Subcutaneous abdominal adipose tissue (tissue), 5 donors: Measurements from ENCODE around the gene RGL3.

Source experiments
- H3K27ac ChIP-seq: one replicate; pipeline ENCODE4 v1.7.0; 2013; ENCODE audit warnings: low read depth, mild to moderate bottlenecking, inconsistent platforms, low read length, moderate library complexity
- H3K27me3 ChIP-seq, 5 donors: one replicate each; pipeline ENCODE4 v1.7.0; 2013; ENCODE audit warnings: low read length in 5 of 5, inconsistent platforms in 1 of 5; ENCODE audit not compliant: control insufficient read depth in 5 of 5, insufficient read depth in 4 of 5
- H3K36me3 ChIP-seq, 5 donors: one replicate each; pipeline ENCODE4 v1.7.0; 2013; ENCODE audit warnings: low read length in 5 of 5; ENCODE audit not compliant: control insufficient read depth in 5 of 5, insufficient read depth in 5 of 5
- H3K4me1 ChIP-seq, 5 donors: one replicate each; pipeline ENCODE4 v1.7.0; 2013; ENCODE audit warnings: low read length in 5 of 5, mild to moderate bottlenecking in 3 of 5, moderate library complexity in 1 of 5; ENCODE audit not compliant: control insufficient read depth in 5 of 5, insufficient read depth in 5 of 5
- H3K4me3 ChIP-seq, 5 donors: one replicate each; pipeline ENCODE4 v1.7.0; 2013; ENCODE audit warnings: low read length in 5 of 5, low read depth in 1 of 5
- H3K9ac ChIP-seq, 5 donors: one replicate each; pipeline ENCODE4 v1.7.0; 2013; ENCODE audit warnings: low read length in 5 of 5, mild to moderate bottlenecking in 4 of 5, moderate library complexity in 3 of 5
- H3K9me3 ChIP-seq, 5 donors: one replicate each; pipeline ENCODE4 v1.7.0; 2013; ENCODE audit warnings: low read length in 5 of 5; ENCODE audit not compliant: control insufficient read depth in 5 of 5
- donor health status: healthy.
- donor health status: healthy.
- donor health status: healthy.
- donor health status: healthy.
- donor health status: healthy.

RGL3 gene

DNA sequence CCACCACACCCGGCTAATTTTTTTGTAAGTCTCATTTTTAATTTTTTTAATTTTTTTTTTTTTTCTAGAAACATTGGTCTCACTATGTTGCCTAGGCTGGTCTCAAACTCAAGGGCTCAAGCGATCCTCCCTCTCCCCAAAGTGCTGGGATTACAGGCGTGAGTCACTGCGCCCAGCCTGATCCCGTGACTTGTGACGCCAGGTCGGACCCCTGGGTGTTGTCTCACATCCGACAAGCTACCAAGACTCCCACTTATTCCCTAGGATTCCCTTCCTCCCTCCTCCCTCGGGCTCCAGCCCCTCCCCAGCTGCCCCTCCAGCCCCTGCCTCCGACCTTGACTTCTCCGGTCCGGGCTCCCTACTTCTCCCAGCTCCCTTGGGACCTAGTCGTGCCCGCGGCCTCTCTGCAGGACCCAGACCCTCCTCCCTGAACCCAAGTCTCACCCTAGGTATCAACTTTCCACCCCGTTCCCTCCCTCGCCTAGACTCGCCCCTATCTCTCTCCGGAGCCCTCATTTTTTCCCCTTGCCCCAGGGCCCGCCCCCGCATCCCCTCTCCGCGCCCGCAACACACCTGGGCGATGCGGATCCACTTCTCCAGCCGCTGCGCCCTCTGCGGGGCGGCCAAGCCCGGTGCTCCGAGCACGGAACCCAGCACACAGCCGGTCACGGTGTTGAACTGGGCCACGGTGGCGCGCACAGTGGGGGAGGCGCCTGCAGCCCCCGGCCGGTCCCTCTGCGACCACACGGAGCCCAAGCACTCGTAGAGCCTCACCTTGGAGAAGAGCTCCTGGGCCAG is 13.1 kb downstream of the RGL3 start:
- peaks cover 0 to 8% (median 3%) of the 10 kb centered on the region in 5 donors for H3K27me3 ChIP-seq
- H3K27ac ChIP-seq: no peak overlapping the region
- H3K9me3 ChIP-seq: no peaks in the 10 kb centered on the region
- no peak overlapping the region for H3K4me3 ChIP-seq
- H3K36me3 ChIP-seq: peaks cover 0 to 13% (median 0%) of the 10 kb centered on the region in 5 donors
- peaks cover 0 to 2% (median 0%) of the 10 kb centered on the region in 5 donors for H3K4me1 ChIP-seq
- no peak overlapping the region for H3K9ac ChIP-seq

DNA sequence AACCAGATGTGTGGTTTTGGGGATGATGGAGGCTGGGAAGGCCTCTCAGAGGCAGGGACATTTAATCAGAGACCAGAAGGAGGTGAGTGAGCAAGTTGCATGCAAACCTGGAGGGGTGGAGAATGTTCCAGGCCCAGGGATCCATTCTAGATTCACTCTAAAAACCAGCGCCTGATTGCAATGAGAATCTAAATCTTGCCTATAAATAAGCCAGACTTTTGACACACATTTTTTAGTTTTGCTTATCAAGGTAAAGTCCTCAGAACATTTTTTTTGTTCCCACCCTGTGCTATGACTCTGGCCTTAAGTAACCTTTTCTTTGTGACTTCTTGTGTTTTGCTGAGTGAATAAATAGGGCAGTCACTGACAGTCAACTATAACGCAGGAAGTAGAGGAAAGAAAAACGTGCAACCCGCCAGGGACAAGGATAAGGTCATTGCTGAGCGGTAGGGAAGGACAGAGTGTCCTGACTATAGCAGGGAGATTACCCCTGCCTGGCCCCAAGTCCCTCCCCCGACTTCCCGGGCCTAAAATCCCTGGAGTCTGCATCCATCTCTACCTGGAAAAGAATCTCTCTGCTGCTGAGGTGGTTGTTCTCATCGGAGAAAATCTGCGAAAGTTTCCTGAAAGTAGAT is 14.4 kb downstream of the RGL3 start:
- Histone ChIP-seq H3K4me3 (no peak overlapping the region), H3K9ac (no peak overlapping the region), H3K9me3 (no peaks in the 10 kb centered on the region), H3K4me1 (peaks cover 0 to 2% (median 0%) of the 10 kb centered on the region in 5 donors), H3K36me3 (peaks cover 0 to 18% (median 2%) of the 10 kb centered on the region in 5 donors), H3K27me3 (peaks cover 0 to 8% (median 3%) of the 10 kb centered on the region in 5 donors), H3K27ac (no peak overlapping the region)

DNA sequence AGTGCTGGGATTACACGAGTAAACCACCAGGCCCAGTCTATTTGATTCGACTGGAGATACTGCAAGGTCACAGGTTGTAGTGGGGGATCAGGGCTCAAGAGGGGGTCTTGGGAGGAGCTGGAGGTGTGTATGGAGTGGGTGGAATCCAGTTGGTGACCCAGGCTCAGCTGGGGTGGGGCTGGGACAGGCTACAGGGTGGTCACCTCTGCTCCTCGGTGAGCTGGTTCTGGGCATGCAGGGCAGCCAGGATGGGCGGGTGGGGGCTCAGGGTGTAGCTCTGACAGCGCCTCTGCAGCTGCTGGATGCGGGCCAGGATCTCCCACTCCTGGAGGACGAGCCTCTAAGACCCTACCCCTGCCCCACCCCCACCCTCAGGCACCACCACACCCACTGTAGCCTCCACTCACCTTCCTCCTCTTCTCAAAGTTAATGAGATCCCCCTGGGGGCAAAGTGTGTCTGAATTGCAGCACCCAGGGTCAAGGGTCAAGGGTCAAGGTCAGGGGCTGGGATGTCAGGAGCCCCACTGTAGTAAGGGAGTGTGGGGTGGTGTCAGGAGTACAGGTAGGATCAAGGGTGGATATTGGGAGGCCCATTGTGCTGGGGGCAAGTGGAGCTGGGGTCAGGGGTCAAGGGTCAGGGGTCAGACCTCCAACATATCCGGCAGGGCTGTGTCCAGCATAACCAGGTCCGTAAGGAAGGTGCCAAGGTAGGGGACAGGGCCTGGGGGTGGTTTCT is 17.1 kb downstream of the RGL3 start:
- Histone ChIP-seq H3K36me3 (peaks cover 0 to 25% (median 3%) of the 10 kb centered on the region in 5 donors), H3K27me3 (peaks cover 0 to 8% (median 3%) of the 10 kb centered on the region in 5 donors), H3K9me3 (no peaks in the 10 kb centered on the region), H3K9ac (no peak overlapping the region), H3K27ac (no peak overlapping the region), H3K4me3 (no peak overlapping the region), H3K4me1 (peaks cover 0 to 2% (median 0%) of the 10 kb centered on the region in 5 donors)

DNA sequence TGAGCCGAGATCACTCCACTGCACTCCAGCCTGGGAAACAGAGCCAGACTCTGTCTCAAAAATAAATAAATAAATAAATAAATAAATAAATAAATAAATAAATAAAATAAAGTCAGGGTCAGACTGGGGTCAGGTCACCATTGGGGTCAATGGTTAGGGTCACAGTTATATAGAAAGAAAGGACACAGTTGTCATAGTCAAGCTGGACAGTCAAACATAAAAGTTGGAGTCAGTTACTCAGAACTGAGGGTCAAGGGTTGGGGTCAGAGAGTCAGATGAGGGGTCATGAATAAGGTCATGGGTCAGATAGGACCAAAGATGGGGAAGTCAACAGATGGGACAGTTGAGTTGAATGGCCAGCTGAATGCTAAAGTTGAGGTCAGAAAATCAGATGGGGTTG is 18.3 kb downstream of the RGL3 start:
- Histone ChIP-seq H3K27me3 (no peaks in the 10 kb centered on the region), H3K9me3 (no peaks in the 10 kb centered on the region), H3K9ac (no peak overlapping the region), H3K36me3 (peaks cover 0 to 26% (median 3%) of the 10 kb centered on the region in 5 donors), H3K4me3 (no peak overlapping the region), H3K4me1 (no peaks in the 10 kb centered on the region), H3K27ac (no peak overlapping the region)

DNA sequence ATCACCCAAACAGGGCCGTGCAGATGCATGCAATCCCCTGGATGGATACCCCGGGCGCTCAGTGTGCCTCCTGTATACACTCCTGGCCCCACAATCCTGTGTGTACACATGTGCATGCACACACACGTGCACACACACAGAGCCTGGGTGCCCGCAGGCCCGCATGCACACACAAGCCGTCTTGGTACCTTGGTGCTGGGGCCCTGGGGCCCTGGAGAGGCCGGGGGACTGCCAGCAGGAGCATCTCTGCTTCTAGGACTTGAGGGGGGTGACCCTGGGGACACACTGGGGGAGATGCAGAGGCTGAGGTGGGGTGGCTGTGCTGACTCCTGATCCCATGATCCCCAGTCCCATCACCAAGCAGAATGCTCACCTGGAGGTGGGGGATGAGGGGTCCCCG is 19.4 kb downstream of the RGL3 start:
- no peak overlapping the region for H3K27ac ChIP-seq
- no peaks in the 10 kb centered on the region for H3K9me3 ChIP-seq
- no peak overlapping the region for H3K9ac ChIP-seq
- no peaks in the 10 kb centered on the region for H3K27me3 ChIP-seq
- H3K36me3 ChIP-seq: peaks cover 0 to 26% (median 3%) of the 10 kb centered on the region in 5 donors
- H3K4me3 ChIP-seq: no peak overlapping the region
- H3K4me1 ChIP-seq: no peaks in the 10 kb centered on the region

DNA sequence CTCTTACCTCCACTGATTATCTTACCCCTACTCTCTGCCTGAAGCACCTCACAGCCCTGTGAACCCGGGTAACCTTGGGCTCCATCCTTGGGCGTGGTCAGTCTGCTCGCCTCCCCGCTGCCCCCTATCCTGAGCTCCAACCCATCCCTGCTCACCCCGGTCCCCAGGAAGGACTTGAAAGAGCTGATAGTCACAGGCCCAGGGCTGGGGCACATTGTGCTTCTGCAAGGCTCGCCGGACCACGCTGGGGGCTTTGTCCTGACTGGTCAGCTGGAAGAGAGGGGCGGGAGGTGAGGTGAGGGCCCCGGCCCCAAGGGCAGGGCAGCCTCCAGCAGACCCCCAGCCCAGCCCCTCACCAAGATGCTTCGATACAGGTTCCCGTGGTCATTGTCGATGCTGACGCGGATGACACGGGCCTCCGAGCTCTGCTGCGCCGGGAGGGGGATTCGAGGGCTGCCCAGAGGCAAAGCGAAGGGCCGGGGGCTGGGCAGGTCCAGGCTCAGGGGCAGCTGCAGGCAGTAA is 22.0 kb downstream of the RGL3 start:
- H3K9ac ChIP-seq: no peak overlapping the region
- peaks cover 0 to 21% (median 6%) of the 10 kb centered on the region in 5 donors for H3K36me3 ChIP-seq
- no peak overlapping the region for H3K4me3 ChIP-seq
- H3K9me3 ChIP-seq: no peaks in the 10 kb centered on the region
- no peaks in the 10 kb centered on the region for H3K4me1 ChIP-seq
- H3K27me3 ChIP-seq: no peaks in the 10 kb centered on the region
- H3K27ac ChIP-seq: no peak overlapping the region

DNA sequence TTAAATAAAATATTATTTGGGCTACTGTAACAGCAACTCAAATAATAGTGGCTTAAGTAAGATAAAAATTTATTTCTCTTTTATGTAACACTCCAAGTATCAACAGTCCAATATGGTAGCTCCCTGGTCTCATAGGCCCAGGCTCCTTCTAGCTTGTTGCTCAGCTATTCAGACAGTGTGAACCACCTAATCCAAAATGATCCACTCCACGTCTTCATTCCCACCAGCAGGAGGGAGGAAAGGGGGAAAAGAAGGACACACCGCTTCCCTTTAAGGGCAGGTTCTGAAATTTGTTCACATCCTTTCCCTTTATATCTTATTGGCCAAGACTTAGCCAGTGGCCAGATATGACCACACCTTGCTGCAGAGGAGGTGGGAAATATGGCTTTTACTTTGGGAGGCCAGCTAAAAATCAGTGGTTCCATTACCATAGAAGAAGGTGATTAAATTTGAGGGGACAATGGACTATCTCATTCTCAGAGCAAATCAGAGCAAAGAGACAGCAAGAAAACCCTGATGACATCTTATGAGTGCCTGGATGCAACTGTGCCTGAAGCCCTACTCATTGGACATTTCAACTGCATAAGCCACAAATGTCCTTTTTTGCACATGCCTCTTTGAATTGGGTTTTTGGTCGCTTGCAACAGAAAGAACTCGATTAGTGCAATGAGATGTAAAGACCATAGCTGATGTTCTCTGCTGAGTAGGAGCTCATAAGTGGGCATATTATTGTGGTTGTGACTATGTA is 28.0 kb downstream of the RGL3 start:
- Histone ChIP-seq H3K9me3 (peaks cover 0 to 9% (median 4%) of the 10 kb centered on the region in 5 donors), H3K4me1 (peaks cover 0 to 5% (median 0%) of the 10 kb centered on the region in 5 donors), H3K9ac (no peak overlapping the region), H3K36me3 (peaks cover 0 to 7% (median 3%) of the 10 kb centered on the region in 5 donors), H3K27me3 (no peaks in the 10 kb centered on the region), H3K4me3 (no peak overlapping the region), H3K27ac (no peak overlapping the region)

DNA sequence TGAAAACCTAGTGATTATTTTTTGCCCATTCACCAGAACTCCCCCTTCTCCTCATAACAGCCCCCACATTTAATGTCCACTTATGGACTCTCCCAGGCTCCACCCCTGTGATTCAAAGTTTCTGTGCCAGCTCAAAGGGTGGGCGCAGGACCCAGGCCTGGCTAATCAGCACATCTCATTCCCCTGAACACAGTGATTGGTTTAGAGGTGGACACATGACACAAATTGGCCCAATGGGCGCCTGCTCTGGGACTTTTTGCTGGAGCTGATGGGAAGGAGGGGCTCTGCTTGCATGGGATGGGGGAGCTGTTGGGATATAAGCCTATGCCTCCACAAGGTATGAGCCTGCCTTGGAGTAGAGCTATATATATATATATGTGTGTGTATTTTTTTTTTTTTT is 28.8 kb downstream of the RGL3 start:
- peaks cover 0 to 9% (median 4%) of the 10 kb centered on the region in 5 donors for H3K9me3 ChIP-seq
- H3K27ac ChIP-seq: no peak overlapping the region
- H3K4me3 ChIP-seq: no peak overlapping the region
- no peak overlapping the region for H3K9ac ChIP-seq
- H3K4me1 ChIP-seq: peaks cover 0 to 5% (median 0%) of the 10 kb centered on the region in 5 donors
- no peaks in the 10 kb centered on the region for H3K27me3 ChIP-seq
- H3K36me3 ChIP-seq: peaks cover 0 to 7% (median 3%) of the 10 kb centered on the region in 5 donors
